Activated CD4-positive, alpha-beta memory T cell treated with anti-CD3 and anti-CD28 coated beads, Interleukin-2, amount 10 ng/mL, durations not matched to agents 7 days and 5 days (primary cell): ENCODE measurements around the gene HMGXB4. TPM values are rescaled to one million over a fixed set of nuclear protein-coding genes. Genes with fewer than 3 reads are reported as not detected.

Source experiments
- CTCF ChIA-PET: fragments of 350-600 bp; sonication (Branson Sonifier 250); formaldehyde crosslinking; loops from one replicate; lab custom pipeline; 2021; ENCODE audit warnings: antibody characterized with exemption, inconsistent platforms; lab: Charles Lee
- POLR2A ChIA-PET: fragments of 350-600 bp; sonication (Branson Sonifier 250); formaldehyde crosslinking; loops from one replicate; lab custom pipeline; 2021; ENCODE audit warnings: antibody characterized with exemption; lab: Charles Lee
- DNase-seq: peaks from one replicate; pipeline ENCODE4 v3.0.0-alpha.2; 2020
- H3K27ac Mint-ChIP-seq: one replicate; pipeline ENCODE4 v1.8.0; 2021; ENCODE audit warnings: mild to moderate bottlenecking, mixed read lengths
- H3K27me3 Mint-ChIP-seq: one replicate; pipeline ENCODE4 v1.8.0; 2021; ENCODE audit warnings: mixed read lengths
- H3K36me3 Mint-ChIP-seq: one replicate; pipeline ENCODE4 v1.8.0; 2021; ENCODE audit warnings: low read depth, mixed read lengths
- H3K4me1 Mint-ChIP-seq: one replicate; pipeline ENCODE4 v1.8.0; 2021; ENCODE audit warnings: mixed read lengths
- H3K4me3 Mint-ChIP-seq: one replicate; pipeline ENCODE4 v1.8.0; 2021; ENCODE audit warnings: mild to moderate bottlenecking, mixed read lengths
- H3K9me3 Mint-ChIP-seq: one replicate; pipeline ENCODE4 v1.8.0; 2021; ENCODE audit warnings: mixed read lengths
- total RNA-seq, 2 experiments: library from RNA; stranded (reverse); gene quantifications; one replicate each; pipeline ENCODE4 v1.2.3, GENCODE V29; 2021

HMGXB4 gene
- total RNA-seq, 2 experiments from 2014 or later = 32.5 to 36.6 TPM

DNA sequence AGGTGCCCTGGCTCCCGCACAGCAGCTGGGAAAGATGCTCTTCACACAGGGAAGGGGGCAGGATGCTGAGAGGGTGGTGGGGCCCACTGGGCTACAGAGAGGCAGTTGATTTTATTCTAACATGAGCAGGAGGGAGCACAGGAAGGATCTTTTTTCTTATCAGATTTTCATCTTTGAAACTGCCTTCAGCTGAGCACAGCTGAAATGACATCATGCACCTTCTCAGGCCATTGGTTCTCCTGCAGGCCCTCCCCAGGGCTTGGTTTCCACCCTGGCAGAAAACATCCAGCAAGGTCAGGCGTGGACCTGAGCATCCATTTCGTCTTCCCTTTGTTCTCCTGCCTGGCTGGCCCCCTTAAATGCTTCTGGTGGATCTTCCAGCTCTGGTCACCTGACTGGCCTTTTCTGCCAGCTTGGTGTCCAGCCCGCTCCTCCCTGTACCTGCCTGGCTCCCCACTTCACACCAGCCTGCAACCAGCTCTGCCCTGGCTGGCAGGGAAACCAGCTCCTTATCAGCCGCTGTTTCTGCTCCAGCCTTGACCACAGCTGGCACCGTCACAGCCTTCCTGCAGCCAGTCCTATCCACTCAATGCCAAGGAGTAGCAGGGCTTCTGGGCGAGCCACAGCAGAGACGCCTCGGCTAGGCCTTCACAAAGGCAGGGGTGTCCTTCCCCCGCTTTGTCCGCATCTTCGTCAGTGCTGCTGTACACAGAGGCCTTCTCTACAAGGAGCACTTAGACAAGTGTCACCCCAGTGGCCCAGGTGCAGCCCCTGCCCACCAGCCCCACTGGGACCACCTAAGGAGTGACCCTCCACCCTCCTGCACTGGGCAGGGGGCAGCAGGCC lies 78.9 kb downstream of the HMGXB4 start:
- ChIA-PET POLR2A (interaction anchor here (1.1 to 1.5 kb wide), 5 partner anchors 14 to 312 kb away, joined by 3 to 7 read pairs (median 3); partner anchors contain the start of genes APOL6 and TOM1), CTCF (interaction anchor here (0.6 kb wide), 1 partner anchor 140 kb away, joined by 3 read pairs; no protein-coding TSS in a partner anchor)
- peaks cover 28% of the 10 kb centered on the region for H3K36me3 Mint-ChIP-seq
- peak; percentile 40 for DNase-seq
- no peaks in the 10 kb centered on the region for H3K9me3 Mint-ChIP-seq
- peak overlapping the region; percentile 72 for H3K27ac Mint-ChIP-seq
- no peaks in the 10 kb centered on the region for H3K27me3 Mint-ChIP-seq
- H3K4me3 Mint-ChIP-seq = no peak overlapping the region
- peaks cover 35% of the 10 kb centered on the region for H3K4me1 Mint-ChIP-seq

DNA sequence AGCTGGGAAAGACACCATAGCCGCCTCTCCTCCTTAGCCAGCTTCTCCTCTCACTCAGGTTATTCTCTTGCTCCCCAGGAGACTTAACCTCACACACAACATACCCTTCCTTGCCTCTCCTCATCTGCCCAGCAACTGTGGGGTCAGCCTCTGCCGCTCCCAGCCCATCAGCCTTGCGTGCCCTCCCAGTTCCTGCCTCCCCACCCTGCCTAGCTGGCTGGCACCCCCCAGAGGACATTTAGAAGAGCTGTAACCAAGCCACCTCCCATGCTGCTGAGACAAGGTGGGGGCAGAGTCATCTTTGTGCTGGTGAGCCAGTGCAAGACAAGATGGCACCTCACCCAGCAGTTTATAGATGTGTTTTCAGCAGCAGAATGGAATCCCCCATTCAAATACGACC lies 80.6 kb downstream of the HMGXB4 start:
- DNase-seq = no peak
- peaks cover 33% of the 10 kb centered on the region for H3K4me1 Mint-ChIP-seq
- peaks cover 21% of the 10 kb centered on the region for H3K36me3 Mint-ChIP-seq
- no peaks in the 10 kb centered on the region for H3K9me3 Mint-ChIP-seq
- ChIA-PET POLR2A (interaction anchor here (1.5 kb wide), 1 partner anchor 38 kb away, joined by 3 read pairs; the partner anchor contains the start of gene TOM1), CTCF (interaction anchor here (1.3 kb wide), 1 partner anchor 25 kb away, joined by 4 read pairs; no protein-coding TSS in a partner anchor)
- H3K27me3 Mint-ChIP-seq = no peaks in the 10 kb centered on the region
- H3K4me3 Mint-ChIP-seq = no peak overlapping the region
- H3K27ac Mint-ChIP-seq = no peak overlapping the region

DNA sequence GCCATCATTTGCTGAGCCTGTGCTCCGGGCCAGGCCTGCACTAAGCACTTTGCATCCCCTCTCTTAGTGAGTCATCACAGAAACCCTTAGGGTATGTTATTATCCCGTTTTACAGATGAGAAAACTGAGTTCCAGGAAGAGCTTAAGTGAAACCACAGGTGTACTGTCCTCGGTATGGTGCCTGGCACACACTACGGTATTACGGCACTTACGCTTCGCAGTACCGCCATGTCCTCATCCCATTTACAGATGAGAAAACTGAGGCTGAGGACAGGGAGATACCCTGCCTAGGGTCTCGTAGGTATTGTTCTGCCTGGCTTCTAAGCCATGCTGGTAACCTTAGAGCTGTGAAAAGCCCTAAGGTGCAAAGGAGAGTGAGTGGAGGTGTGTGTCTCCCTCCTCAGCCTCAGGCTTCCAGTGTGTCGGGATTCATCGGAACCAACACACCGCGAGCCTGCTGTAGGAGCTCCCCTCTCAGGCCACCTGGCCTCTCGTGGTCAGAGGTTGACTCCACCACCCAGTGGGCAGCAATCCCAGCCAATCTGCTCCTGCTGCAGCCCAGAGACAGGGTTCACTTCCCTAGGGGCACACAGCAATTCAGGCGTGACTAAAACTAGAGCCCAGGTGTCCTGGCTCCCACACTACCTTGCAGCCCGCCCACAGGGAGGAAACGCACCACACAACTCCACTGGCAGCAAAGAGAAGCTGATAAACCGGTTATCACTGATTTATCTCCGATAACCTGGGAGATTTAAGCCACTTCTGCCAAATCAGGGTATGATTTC lies 84.0 kb downstream of the HMGXB4 start:
- Mint-ChIP-seq H3K9me3 (no peaks in the 10 kb centered on the region), H3K4me1 (peaks cover 11% of the 10 kb centered on the region), H3K27ac (no peak overlapping the region), H3K4me3 (no peak overlapping the region), H3K27me3 (no peaks in the 10 kb centered on the region), H3K36me3 (peaks cover 15% of the 10 kb centered on the region)
- ChIA-PET CTCF (no interaction called here), POLR2A (no interaction called here)
- DNase-seq = no peak

DNA sequence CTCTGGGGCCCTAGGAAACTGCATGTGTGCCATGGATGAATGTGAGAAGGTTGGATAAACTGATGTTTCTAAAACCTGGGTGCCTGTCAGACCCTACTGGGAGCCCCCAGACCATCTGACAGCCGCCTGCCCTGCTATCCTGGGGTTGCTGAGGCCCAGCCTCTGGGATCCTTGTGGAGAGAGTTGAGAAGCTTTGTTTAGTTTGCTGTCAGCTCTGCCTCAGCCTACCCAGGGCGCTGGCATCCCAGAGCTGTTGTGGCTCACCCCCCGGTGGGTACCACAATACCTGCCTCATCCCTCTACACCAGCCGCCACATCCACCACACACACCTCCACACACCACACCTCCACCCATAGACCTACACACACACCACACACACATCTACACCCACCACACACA lies 85.1 kb downstream of the HMGXB4 start:
- Mint-ChIP-seq H3K27ac (no peak overlapping the region), H3K36me3 (peaks cover 13% of the 10 kb centered on the region), H3K4me1 (peaks cover 7% of the 10 kb centered on the region), H3K27me3 (no peaks in the 10 kb centered on the region), H3K9me3 (no peaks in the 10 kb centered on the region), H3K4me3 (no peak overlapping the region)
- ChIA-PET CTCF (no interaction called here), POLR2A (no interaction called here)
- no peak for DNase-seq

DNA sequence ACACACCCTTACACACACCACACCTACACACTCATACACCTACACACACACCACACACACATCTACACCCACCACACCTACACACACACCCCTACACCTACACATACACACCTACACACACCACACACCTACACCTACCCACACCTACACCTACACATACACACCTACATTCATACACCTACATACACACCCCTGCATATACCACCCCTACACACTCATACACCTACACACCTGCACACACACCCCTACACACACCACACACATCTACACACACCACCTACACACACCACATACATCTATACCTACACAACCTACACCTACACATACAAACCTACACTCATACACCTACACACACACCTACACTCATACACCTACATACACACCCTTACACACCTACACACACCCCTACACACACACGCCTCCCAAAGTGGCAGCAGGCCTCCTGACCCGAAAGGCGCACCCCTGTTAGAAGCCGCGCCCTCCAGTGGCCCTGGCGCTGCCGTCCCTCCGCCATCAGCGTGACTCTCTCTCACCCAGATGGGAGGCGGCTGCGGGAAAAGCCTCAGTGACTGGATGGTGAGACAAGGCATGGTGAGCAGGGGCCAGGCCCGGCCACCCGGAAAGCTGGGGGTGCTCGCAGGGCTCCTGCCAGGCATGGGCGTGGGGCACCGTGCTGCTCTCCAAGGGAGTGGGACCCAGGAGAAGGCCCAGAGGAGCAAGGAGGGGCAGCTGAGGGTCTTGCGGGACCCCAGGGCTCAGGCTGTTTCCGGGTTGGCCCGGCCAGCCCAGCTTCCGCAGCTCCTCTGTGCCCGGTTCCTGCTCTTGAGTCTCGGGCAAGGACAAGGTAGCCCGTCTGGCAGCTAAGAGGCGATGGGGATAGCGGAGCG lies 86.6 kb downstream of the HMGXB4 start:
- H3K27me3 Mint-ChIP-seq = no peaks in the 10 kb centered on the region
- H3K4me1 Mint-ChIP-seq = peaks cover 6% of the 10 kb centered on the region
- peaks cover 10% of the 10 kb centered on the region for H3K36me3 Mint-ChIP-seq
- ChIA-PET POLR2A (interaction anchor here (0.7 kb wide), 1 partner anchor 38 kb away, joined by 3 read pairs; no protein-coding TSS in a partner anchor), CTCF (no interaction called here)
- no peak for DNase-seq
- no peak overlapping the region for H3K4me3 Mint-ChIP-seq
- H3K9me3 Mint-ChIP-seq = no peaks in the 10 kb centered on the region
- no peak overlapping the region for H3K27ac Mint-ChIP-seq

DNA sequence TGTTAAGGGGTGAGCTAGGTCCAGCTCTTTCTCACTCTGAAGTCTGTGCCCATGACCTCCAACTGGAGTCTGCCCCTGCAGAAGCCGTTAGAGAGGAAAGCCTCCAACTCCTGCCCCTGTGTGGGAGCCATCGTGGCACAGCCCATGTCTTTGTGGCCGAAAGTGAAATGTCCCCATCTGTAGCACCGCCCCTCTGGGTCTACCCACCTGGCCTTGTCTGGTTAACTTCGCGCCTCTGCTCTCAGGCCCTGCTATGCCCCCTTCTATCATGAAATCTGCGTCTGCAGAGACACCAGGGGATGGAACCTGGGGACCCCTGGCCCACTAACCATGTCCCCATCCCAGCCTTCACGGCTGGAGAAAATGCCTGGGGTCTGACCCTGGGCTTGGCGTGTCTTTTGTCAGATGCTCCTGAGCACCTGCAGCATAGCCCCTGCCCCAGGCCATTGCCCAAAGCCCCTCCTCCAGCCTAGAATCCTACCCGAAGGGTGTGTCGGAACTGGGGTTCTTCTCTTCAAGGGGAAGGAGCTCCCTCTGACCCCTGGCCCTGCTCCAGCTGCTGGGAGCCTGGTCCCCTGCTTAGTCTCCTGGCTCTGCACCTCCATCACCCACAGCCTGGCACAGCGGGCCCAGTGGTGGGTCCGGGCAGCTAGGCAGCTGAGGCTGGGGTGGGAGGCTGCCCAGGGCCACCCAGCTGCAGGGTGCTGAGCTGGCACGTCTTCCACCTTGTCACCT lies 87.8 kb downstream of the HMGXB4 start:
- DNase-seq = no peak
- no peaks in the 10 kb centered on the region for H3K27me3 Mint-ChIP-seq
- no peaks in the 10 kb centered on the region for H3K9me3 Mint-ChIP-seq
- POLR2A ChIA-PET = interaction anchor here (0.7 to 1.3 kb wide), 2 partner anchors 39 to 303 kb away, joined by 3 read pairs; partner anchors contain the start of gene APOL6
- peaks cover 6% of the 10 kb centered on the region for H3K4me1 Mint-ChIP-seq
- H3K36me3 Mint-ChIP-seq = peaks cover 6% of the 10 kb centered on the region
- CTCF ChIA-PET = no interaction called here
- H3K27ac Mint-ChIP-seq = no peak overlapping the region
- H3K4me3 Mint-ChIP-seq = no peak overlapping the region

Other genes with a start within 250 kb of the HMGXB4 start
- not detected for gene ISX, start 191.3 kb upstream of the HMGXB4 start, total RNA-seq
- 10 to 100 TPM; 37.3 to 41.4 TPM for gene TOM1, start 42.4 kb downstream of the HMGXB4 start, total RNA-seq
- 1 to 10 TPM; 2.4 to 2.9 TPM for gene HMOX1, start 123.6 kb downstream of the HMGXB4 start, total RNA-seq
- gene MCM5, start 142.6 kb downstream of the HMGXB4 start, total RNA-seq = 100 to 1,000 TPM; 190 to 195 TPM